CD4-positive, alpha-beta T cell treated with Interferon alpha-2 for 1 hour (primary cell): ENCODE results near the gene TRPM8.

Experiments
- DNase-seq, 2 donors: peaks; one replicate each; pipeline ENCODE4 v3.0.0-alpha.2; 2020 to 2022

The TRPM8 gene

GRCh38 chr2:233976690-233977294, 59.6 kb downstream of the TRPM8 start:
- DNase-seq = peak; percentile 34 to 78

- DNase-seq = no peak
Measured at GRCh38 chr2:233977296-233977837, 60.2 kb downstream of the TRPM8 start.

GRCh38 chr2:233979748-233980147, 62.6 kb downstream of the TRPM8 start:
- no peak for DNase-seq

GRCh38 chr2:233980955-233981561, 63.9 kb downstream of the TRPM8 start:
- DNase-seq = no peak

GRCh38 chr2:233981574-233982420, 64.6 kb downstream of the TRPM8 start:
- DNase-seq = no peak

- no peak for DNase-seq
Measured at GRCh38 chr2:233982421-233983121, 65.4 kb downstream of the TRPM8 start.

- DNase-seq = no peak
Measured at GRCh38 chr2:233983445-233983844, 66.3 kb downstream of the TRPM8 start.

GRCh38 chr2:233988581-233988980, 71.4 kb downstream of the TRPM8 start:
- DNase-seq = no peak

- no peak for DNase-seq
Measured at GRCh38 chr2:233989221-233989858, 72.2 kb downstream of the TRPM8 start.

GRCh38 chr2:233990261-233990798, 73.2 kb downstream of the TRPM8 start:
- DNase-seq = peak; percentile 58 to 76

- peak in 1 of 2 donors; percentile 16 for DNase-seq
Measured at GRCh38 chr2:233991196-233991595, 74.0 kb downstream of the TRPM8 start.

GRCh38 chr2:233992513-233993217, 75.5 kb downstream of the TRPM8 start:
- no peak for DNase-seq

GRCh38 chr2:233993461-233993860, 76.3 kb downstream of the TRPM8 start:
- DNase-seq = no peak

GRCh38 chr2:233994151-233994550, 77.0 kb downstream of the TRPM8 start:
- DNase-seq = no peak

GRCh38 chr2:233996000-233996399, 78.8 kb downstream of the TRPM8 start:
- no peak for DNase-seq

- no peak for DNase-seq
Measured at GRCh38 chr2:233996461-233996860, 79.3 kb downstream of the TRPM8 start.

GRCh38 chr2:233997707-233998106, 80.5 kb downstream of the TRPM8 start:
- no peak for DNase-seq

GRCh38 chr2:233999182-233999581, 82.0 kb downstream of the TRPM8 start:
- no peak for DNase-seq

- DNase-seq = peak in 1 of 2 donors; percentile 35
Measured at GRCh38 chr2:234001380-234002160, 84.4 kb downstream of the TRPM8 start.

GRCh38 chr2:234002281-234002680, 85.1 kb downstream of the TRPM8 start:
- no peak for DNase-seq
